ENCODE measurements around the gene LRRTM3.

LRRTM3 gene

GRCh38 chr10:67114945-67115344 lies 189.1 kb downstream of the LRRTM3 start:
- no peak overlapping the region for H3K4me3 ChIP-seq (replicated peaks; ENCODE audit: low read depth, low read length)
- TF ChIP-seq CTCF (IDR thresholded peaks at IDR 0.05; ENCODE audit: low read depth, low read length, missing control alignments), result no peak
- no peak for DNase-seq (ENCODE audit: extremely low read depth, low read depth)

GRCh38 chr10:67115972-67116371 lies 190.1 kb downstream of the LRRTM3 start:
- no peak for DNase-seq (ENCODE audit: extremely low read depth, low read depth)
- no peak for TF ChIP-seq CTCF (IDR thresholded peaks at IDR 0.05; ENCODE audit: low read depth, low read length, missing control alignments)
- H3K4me3 ChIP-seq (replicated peaks; ENCODE audit: low read depth, low read length), result no peak overlapping the region

DNA sequence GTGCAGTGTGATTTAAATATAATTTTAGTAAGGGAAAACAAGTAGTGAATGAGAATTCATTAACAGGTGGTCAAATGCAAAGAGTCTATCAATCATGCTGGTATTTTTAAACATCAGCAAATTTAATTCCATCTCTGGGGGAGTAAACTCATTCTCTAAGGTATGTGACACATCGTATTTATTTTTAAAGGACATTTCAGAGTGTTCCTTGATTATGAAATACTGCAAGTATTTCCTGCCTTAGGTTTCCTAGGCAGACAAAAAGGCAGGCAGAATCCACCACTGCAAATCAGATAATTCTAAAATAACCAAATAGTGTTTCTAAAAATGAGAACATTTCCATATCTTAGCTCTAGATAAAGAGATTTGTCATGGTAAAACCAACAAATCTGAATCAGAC lies 193.8 kb downstream of the LRRTM3 start:
- no peak for DNase-seq (ENCODE audit: extremely low read depth, low read depth)
- H3K4me3 ChIP-seq (replicated peaks; ENCODE audit: low read depth, low read length), result no peak overlapping the region
- no peak for TF ChIP-seq CTCF (IDR thresholded peaks at IDR 0.05; ENCODE audit: low read depth, low read length, missing control alignments)

DNA sequence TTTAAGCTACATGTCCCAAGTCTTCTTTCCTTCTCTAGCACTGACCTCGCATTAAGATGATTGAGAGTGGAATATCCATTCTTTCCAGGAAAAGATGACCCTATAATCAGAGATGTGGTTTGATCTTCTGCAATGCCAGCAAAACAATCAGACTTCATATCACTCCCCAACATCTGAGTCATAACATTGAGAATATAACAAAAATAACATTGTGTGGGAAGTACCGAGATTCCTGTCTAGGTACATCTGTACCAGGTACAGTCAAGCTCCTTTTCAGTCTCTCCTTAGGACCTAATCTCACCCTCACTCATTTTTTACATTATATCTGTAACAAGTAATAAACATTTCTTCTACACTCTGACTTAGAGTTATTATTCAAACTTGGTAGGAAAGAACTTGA lies 201.6 kb downstream of the LRRTM3 start:
- no peak for DNase-seq (ENCODE audit: extremely low read depth, low read depth)
- no peak for TF ChIP-seq CTCF (IDR thresholded peaks at IDR 0.05; ENCODE audit: low read depth, low read length, missing control alignments)
- no peak overlapping the region for H3K4me3 ChIP-seq (replicated peaks; ENCODE audit: low read depth, low read length)

GRCh38 chr10:67140641-67141040 lies 214.8 kb downstream of the LRRTM3 start:
- TF ChIP-seq CTCF (IDR thresholded peaks at IDR 0.05; ENCODE audit: low read depth, low read length, missing control alignments), result no peak
- H3K4me3 ChIP-seq (replicated peaks; ENCODE audit: low read depth, low read length), result no peak overlapping the region
- DNase-seq (ENCODE audit: extremely low read depth, low read depth), result no peak

- no peak overlapping the region for H3K4me3 ChIP-seq (replicated peaks; ENCODE audit: low read depth, low read length)
- no peak for TF ChIP-seq CTCF (IDR thresholded peaks at IDR 0.05; ENCODE audit: low read depth, low read length, missing control alignments)
- DNase-seq (ENCODE audit: extremely low read depth, low read depth), result no peak
Observed at GRCh38 chr10:67141300-67141699, 215.5 kb downstream of the LRRTM3 start.

DNA sequence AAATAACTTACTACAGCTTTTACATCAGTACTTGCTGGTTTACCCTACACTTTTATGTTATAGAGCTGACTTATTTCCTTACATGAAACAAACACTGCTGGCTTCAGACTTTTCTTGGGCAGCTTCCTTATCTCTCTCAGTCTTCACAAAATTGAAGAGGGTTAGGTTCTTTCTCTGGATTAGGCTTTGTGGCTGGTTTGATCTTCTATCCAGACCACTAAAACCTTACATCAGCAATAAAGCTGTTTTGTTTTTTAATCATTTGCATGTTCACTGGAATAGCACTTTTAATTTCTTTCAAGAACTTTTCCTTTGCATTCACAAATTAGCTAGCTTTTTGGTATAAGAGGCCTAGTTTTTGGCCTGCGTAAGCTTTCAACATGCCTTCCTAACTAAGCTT lies 218.7 kb downstream of the LRRTM3 start:
- DNase-seq (ENCODE audit: extremely low read depth, low read depth), result no peak
- TF ChIP-seq CTCF (IDR thresholded peaks at IDR 0.05; ENCODE audit: low read depth, low read length, missing control alignments), result no peak
- no peak overlapping the region for H3K4me3 ChIP-seq (replicated peaks; ENCODE audit: low read depth, low read length)
